ENCODE data around the gene TAAR6.
"Not testable (repeated sequence)": the region's sequence is repeated elsewhere in the genome, so short reads cannot be mapped to it uniquely, and the experiment has no call there.

The TAAR6 gene, protein sequence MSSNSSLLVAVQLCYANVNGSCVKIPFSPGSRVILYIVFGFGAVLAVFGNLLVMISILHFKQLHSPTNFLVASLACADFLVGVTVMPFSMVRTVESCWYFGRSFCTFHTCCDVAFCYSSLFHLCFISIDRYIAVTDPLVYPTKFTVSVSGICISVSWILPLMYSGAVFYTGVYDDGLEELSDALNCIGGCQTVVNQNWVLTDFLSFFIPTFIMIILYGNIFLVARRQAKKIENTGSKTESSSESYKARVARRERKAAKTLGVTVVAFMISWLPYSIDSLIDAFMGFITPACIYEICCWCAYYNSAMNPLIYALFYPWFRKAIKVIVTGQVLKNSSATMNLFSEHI

DNA sequence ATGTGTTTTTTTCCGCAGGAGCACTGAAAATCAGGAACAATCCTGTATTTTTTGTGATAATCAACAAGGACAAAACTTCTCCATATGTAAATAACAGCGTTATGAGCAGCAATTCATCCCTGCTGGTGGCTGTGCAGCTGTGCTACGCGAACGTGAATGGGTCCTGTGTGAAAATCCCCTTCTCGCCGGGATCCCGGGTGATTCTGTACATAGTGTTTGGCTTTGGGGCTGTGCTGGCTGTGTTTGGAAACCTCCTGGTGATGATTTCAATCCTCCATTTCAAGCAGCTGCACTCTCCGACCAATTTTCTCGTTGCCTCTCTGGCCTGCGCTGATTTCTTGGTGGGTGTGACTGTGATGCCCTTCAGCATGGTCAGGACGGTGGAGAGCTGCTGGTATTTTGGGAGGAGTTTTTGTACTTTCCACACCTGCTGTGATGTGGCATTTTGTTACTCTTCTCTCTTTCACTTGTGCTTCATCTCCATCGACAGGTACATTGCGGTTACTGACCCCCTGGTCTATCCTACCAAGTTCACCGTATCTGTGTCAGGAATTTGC lies at the start of gene TAAR6:
Gene TAAR6 (plus strand): TSS at position 102 of the 557 bp plus-strand sequence. CDS start 0 bp downstream, at position 102.
- no peak for DNase-seq

DNA sequence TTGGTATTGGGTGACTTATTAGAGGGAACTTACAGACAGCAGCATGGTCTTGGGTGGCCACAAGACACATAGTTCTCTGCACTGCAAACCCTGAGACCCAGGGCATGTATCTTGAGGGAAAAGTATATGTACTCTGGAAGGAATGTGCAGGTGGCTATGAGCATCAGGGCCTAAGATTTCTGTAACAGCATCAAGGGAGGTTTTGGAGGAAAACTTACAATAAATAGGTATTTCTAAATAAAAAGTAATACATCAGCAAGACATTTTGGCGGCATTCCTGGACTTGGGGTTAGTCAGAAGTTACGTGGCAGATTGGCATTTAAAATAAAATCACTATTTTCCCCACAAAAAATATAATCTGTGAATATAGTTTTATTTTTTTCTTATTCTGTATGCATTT lies 49.2 kb upstream of the TAAR6 start:
- DNase-seq = no peak

DNA sequence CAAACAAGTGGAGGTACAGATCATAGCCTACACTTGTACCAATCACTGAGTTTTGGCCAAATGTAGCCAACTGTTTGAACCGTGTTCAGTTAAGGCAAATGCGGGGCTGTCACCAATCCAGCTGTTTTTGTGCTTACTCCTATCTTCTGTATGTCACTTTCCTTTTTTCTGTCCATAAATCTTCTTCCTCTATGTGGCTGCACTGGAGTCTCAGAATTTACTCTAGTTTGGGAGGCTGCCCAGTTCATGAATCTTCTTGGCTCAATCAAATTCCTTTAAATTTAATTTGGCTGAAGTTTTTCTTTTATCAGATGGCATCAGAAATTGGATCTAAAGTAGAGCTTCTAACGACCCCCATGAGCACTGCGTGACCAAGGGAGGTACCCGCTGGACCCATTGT lies 45.5 kb upstream of the TAAR6 start:
- no peak for DNase-seq

DNA sequence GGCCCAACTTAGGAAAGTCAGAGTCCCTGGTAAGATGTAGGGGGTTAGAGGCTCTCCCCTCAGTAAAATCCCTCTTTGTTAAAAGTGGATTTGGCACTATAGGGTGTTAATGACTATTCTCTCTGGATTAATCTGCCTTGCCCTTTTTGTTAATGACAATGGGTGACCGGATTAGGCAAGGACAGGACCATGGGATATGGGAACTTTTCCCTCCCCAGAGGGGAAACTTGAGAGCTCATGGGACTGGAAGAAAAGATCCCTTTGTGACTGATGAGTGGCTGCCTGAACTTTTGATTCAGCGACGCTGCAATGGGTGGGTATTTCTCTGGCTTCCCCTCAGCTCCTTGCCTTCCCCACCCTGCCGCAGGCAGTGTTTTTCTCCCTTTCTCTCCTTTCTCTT lies 44.3 kb upstream of the TAAR6 start:
- no peak for DNase-seq

DNA sequence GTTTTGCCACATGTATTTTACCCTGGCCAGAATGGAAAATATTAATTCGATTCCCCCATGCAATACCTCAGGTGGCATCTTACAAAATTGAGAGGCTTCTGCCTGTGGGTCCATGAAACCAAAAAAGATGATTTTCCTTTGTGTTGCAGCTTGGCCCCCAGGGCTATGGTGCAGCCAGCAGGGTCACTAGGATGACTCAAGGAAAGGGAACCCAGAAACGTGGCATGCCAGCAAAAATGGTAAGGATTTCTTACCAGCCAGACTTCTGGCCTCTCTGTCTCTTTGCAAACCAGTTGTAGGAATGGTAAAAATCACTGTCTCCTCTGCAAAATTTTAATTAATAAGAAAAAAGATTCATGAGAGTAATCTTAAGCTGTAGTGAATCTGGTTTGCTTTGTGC lies 43.7 kb upstream of the TAAR6 start:
- no peak for DNase-seq

DNA sequence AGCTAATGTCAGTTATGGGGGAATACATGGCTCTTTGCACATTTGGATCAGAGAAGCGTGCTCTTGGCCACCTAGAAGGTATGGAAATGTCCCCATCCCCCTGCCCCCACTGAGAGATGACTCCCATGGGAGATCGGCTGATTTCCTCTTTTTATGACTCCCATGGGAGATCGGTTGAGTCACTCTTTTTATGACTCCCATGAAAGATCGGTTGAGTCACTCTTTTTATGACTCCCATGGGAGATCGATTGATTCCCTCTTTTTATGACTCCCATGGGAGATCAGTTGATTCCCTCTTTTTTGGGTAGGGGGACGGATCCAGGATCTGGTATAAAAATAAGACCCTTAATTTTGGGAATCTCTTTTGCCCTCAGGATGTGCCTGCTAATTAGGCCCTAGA lies 42.3 kb upstream of the TAAR6 start:
- DNase-seq = no peak

DNA sequence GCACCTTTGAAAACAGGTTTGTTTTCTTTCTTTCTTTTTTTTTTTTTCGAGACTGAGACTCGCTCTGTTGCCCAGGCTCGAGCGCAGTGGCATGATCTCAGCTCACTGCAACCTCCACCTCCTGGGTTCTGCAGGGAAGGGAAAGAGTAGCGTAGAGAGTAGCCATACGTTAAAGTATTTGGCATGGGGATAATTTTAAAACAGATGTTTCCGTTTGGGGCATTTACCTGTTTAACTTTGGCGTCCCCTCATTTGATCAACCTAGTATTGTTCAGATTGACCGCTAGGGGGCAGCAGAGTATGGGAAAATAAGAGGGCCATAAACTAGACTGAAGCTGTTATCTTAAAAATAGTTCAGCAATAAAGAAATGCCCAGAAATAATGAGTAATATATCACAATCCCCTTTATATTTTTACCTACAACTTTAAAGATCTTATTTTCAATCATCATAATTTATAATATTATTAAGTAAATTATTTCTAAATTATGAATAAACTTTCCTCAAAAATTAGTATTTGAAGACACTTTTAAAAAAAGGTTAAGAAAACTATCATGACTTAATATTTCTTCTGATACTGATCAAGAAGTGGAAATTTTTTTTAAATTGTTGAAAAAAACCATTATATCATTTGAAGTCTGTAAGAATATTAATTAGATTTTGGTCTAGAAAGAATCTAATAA lies 39.7 kb upstream of the TAAR6 start:
- peak; percentile 83 for DNase-seq

DNA sequence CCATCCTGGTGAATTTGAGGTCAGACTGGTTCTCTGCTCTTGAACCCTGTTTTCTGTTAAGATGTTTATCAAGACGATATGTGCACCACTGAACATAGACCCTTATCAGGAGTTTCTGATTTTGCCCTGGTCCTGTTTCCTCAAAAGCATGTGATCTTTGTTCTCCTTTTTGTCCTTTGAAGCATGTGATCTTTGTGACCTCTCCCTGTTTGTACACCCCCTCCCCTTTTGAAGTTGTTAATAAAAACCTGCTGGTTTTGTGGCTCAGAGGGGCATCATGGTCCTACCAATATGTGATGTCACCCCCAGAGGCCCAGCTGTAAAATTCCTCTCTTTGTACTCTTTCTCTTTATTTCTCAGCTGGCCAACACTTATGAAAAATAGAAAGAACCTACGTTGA lies 35.6 kb upstream of the TAAR6 start:
- DNase-seq = not testable (repeated sequence)

DNA sequence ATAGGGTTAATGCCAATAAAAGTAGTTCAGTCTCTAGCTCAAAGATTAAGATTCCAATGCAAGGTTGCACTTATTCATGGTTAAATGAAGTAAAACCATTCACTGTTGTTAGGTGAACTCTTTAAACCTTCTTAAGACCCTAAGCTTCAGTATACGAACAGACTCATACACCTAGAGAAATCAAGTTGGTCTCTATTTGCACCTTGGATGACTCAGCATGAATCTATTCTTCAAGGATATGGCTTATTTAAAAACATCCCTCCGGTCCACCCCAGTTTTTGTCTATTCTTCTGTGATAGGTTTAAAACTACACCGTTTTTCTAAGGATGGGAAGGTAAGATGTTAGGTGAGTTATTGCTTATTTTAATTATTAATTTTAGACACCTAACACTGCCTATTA lies 33.0 kb upstream of the TAAR6 start:
- DNase-seq = no peak

DNA sequence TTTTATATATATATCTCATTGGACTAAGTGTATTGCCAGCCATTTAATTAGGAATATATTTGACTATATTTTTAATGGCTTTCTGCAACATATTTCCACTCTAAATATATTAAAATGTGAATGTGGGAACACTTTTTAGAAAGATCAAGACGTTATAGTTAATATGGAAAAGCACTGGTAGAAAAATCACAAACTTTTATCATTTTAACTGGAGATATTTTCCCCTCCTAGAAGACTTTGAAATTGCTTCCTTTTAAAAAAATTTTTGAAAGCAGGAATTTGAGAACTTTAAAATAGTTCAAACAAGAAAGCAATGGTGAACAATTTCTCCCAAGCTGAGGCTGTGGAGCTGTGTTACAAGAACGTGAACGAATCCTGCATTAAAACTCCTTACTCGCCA lies 32.1 kb upstream of the TAAR6 start, which contains the start of gene TAAR9:
Gene TAAR9 (plus strand): TSS at position 301 of the 400 bp plus-strand sequence. CDS start 13 bp downstream, at position 314.
- DNase-seq = no peak

DNA sequence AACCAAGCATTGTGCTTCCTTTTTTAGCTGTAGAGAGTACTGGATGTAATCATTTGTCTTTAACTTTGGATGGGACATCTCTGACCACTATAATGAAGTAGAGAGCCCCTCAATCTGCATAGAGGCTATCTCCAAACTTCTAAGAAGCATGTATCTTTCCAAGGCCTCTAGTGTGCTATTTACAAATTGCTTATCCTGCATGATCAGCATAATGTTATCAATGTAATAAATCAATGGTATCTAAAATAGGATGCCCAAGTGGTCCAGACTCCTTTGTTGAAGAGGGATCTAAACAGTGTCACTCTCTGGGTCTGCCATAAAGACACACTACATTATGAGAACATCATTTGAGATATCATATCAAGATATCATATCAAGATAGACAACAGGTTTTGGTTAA lies 25.3 kb upstream of the TAAR6 start:
- DNase-seq = no peak

DNA sequence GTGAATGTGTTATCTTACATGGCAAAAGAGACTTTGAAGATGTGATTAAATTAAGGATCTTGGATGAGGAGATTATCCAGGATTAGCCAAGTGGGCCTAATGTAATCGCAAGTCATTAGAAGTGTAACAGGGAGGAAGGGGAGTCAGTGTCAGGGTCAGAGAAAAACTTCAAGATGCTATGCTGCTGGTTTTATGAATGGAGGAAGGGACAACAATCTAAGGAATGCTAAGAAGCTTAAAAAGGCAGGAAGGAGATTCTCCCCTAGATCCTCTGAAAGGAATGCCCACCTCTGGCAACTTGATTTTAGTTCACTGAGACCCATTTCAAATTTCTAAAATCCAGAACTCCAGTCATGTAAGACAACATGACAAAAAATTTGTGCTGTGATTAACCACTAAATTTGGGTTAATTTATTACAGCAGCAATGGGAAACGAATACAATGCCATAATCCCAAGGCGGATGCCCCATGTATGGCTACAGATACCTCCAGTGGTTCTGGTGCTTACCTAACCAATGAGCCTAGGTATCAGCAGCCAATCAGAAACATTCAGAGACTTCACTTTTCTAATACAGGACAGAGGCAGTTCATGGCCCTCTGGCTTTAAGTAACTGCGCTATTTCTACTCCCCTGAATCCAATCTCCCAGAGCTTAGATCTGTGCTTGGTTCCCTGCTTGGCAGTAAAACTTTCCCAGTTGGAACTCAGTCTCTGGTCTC lies 21.2 kb upstream of the TAAR6 start:
- no peak for DNase-seq

DNA sequence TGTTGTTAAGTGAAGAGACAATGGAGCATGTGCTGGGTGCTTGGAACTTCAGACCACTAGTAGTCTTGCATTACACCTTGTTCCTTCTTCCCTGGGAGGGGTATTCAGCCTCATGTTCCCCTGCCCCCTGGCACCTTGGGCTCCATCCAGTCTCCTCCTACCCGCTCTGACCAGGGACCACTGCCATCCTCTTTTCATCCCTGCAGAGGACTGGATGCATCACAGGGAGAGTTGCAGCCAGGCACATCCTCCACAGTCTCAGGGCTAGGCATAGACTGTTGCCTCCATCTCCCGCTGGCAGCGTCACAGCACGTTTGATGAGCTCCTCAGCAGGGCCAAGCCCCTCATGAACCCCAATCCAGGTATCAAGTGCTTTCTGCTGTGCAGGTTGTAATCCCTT lies 18.9 kb upstream of the TAAR6 start:
- no peak for DNase-seq

DNA sequence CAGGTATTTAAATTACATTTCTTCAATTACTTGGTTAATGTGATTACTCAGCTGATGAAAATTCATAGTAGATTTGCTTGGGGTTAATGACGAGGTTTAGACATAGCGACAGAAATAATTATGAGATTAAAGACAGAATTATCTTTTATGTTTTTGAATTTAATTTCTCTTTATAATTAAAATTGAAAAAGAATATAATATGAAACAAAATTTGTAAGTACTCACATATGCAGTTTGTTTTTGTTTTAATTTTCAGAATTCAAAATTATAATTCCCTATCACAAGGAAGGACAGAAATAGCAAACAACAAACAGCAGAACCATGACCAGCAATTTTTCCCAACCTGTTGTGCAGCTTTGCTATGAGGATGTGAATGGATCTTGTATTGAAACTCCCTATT lies 17.8 kb upstream of the TAAR6 start, which contains the start of gene TAAR8:
Gene TAAR8 (plus strand): TSS at position 301 of the 400 bp plus-strand sequence. CDS start 21 bp downstream, at position 322.
- no peak for DNase-seq

DNA sequence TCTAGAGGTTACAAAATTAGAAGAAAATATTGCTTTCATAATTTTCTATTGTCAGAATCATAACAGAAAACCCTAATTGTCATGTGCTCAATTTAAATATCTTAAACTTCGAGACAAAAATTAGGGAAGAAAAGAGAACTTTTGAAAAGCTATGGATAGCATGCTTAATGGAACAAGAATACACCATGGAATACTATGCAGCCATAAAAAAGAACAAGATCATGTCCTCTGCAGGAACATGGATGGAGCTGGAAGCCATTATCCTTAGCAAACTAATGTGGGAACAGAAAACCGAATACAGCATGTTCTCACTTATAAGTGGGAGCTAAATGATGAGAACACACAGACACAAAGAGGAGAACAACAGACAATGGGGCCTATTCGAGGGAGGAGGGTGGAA lies 10.0 kb upstream of the TAAR6 start:
- not testable (repeated sequence) for DNase-seq

DNA sequence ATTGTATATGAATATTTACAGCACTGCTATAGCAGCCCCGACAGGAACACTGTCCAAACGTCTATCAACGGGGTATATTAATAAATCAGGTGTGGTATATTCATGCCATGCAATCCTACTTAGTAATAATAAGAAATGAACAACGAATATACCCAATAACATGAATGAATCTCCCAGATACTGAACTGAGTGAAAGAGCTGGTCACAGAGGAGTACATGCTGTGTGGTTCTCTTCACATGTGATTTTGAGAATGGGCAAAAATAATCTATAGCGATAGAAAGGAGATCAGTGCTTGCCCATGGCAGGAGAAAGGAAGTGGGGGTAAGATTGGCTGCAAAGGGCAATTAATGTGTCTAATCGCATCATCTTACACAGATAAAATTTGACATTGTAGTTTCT lies 3.7 kb upstream of the TAAR6 start:
- DNase-seq = no peak

DNA sequence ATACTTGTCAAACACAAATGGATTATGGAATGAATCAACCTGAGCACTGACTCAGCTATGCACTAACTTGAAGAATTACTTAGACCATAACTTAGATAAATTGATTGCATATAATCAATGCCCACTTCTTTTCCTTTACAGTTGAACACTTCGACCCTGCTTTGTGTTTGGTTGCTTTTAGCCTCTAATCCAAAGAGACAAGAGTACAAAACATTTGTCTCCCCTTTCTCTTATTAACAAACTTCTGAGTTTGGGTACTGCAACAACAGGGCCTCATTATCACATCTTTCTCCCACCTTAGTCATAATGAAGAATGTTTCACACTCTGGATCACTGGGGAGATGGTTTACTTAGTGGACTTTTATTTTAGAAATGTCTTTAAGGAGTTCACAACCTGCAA lies 2.6 kb upstream of the TAAR6 start:
- no peak for DNase-seq

DNA sequence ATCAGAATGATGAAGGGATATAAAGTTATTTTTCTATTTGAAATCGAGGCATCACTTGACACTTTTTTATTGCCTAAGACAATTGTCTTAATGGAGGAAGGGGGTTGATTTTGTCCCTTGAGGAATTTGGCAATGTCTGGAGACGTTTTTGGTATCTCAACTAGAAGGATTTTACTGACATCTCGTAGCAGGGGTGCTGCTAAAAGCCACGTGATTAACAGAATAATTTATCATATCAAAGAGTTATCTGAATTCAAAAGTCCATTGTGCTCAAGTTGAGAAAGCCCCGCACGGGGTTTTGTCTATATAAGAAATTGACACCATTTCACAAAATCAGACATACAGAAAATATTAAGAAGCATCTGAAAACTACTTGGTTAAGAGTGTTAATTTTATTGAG lies 1.5 kb upstream of the TAAR6 start:
- DNase-seq = no peak

DNA sequence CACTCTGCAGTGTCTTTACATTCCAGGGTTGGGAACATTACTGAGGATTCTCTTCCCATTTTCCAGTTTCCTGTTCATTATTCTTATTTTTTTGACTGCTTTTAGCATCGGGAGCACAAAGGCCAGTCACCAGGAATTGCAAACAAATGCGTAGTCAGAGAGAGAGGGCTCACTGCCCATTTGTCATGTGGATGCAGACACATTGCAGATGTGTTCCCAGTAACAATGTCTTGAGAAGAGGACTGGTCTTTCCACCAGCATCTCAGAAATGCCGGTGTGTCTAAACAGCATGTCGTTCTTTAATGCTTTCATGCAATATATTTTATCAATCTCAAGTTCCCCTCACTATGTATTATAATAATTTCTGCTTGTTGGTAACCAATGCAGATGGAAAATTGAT lies 952 bp upstream of the TAAR6 start:
- no peak for DNase-seq

DNA sequence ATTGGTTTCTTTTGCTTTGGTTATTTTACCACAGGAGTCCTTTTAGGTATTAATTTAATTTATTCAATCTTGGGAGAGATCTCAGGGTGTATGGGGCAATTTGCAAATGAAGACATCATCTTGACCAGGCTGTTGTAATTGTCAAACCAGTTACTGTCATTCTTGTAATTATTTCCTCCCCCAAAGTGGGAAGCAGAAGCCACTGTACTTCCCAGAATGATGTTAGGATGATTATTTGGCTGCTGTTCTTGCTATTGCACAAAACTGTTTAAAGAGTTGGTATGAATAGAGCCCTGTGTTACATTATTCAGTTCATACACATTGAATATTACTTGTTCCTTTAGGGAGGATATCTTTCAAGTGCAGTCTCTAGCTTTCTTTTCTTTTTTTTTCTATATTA lies 1.7 kb downstream of the TAAR6 start:
- no peak for DNase-seq

DNA sequence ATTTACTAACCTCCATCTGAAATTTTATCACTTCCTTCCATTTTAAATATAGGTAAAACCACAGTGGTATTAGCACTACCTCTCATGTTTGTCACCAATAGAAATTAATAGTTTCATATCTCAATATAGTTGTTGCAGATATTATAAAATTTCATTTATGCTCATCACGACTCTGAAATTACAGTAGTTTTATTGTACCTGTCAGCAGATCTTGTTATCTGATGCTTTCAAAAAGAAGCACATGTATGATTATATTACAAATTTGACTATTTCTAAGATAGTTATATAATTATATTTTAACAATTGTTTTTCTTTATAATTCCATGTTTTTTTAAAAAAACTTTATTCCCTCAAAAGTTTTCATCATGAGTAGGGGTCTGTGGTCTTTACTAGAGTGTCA lies 14.6 kb downstream of the TAAR6 start:
- DNase-seq = no peak

DNA sequence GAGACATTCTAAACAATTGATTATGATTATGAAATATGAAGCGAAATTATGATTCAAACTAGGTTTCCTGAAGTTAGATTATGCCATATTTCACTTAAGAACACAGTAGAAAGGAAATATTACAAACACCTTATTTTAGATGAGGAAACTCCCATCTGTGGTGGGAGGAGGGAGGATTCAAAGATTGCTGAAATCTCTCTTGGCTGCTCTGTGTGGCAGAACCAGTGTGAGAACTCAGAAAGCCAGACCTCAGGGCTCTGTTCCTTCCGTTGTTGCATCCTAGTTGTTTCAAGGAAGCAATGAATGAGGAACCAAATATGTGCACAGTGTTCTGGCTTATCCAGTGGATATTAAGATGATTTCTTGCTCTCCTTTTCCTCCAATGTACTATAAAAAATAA lies 17.3 kb downstream of the TAAR6 start:
- DNase-seq = no peak

DNA sequence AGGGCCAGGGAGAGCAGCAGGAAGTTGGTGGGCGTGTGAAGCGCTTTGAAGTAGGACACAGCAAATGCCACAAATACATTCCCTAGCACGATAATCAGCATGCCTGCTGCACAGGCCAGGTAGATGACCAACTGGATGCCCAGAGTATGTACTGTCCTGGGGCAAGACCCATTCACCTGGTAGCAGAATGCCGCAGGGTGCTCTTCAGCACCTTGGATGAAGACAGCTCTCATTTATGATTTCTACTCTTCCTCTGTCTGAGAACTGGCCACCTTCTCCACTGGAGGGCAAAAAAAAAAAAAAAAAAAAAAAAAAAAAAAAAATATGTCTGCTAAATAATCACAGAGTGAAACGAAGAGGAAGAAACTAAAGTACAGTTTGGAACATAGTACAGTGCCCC lies 19.3 kb downstream of the TAAR6 start, which contains the start of gene TAAR5:
Gene TAAR5 (minus strand): TSS at position 288 of the 400 bp plus-strand sequence. CDS start 55 bp downstream, at position 233.
- no peak for DNase-seq

All from activated CD8-positive, alpha-beta memory T cell treated with anti-CD3 and anti-CD28 coated beads, Interleukin-2, amount 50 U/mL, for 48 hours (primary cell).